Measurements from ENCODE around the gene MGP.

DNA sequence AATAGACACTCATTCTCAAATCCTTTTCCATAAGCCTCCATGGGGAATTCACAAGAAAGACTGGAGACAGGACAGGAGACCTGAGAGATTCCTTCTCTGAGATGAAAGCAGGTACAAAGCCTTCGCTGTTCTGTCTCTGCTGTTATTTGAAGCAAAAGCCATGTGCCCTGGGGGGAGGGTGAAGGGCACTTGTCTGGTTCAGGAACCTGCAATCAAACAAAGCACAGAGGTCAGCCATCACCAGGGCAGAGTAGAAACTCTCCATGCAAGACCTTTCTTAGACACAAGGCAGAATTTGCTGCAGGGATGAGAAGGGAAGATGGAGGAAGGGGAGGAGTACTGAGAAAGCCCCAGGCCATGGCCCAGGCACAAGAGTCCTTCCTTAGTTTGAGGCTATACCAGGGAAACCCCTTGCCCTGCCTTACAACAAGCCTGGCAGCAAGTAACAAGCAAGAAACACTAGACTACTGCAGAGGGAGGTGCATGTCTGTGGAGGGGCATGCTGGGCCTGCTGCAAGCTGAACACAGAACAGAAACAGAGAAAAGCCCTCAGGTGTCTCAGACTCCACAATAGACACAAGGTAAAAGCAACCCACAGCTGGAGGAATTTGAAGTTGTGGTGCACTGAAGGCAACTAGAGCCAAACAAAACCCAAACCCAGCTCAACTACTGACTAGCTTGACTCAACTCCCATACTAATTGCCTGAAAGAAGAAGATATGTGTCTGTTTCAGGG is 34.6 kb downstream of the MGP start:
- TF ChIP-seq, protein P1, sequence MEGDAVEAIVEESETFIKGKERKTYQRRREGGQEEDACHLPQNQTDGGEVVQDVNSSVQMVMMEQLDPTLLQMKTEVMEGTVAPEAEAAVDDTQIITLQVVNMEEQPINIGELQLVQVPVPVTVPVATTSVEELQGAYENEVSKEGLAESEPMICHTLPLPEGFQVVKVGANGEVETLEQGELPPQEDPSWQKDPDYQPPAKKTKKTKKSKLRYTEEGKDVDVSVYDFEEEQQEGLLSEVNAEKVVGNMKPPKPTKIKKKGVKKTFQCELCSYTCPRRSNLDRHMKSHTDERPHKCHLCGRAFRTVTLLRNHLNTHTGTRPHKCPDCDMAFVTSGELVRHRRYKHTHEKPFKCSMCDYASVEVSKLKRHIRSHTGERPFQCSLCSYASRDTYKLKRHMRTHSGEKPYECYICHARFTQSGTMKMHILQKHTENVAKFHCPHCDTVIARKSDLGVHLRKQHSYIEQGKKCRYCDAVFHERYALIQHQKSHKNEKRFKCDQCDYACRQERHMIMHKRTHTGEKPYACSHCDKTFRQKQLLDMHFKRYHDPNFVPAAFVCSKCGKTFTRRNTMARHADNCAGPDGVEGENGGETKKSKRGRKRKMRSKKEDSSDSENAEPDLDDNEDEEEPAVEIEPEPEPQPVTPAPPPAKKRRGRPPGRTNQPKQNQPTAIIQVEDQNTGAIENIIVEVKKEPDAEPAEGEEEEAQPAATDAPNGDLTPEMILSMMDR (conservative IDR thresholded peaks at IDR 0.05) = no peak
- TF ChIP-seq EZH2 (IDR thresholded peaks at IDR 0.05; ENCODE audit: low read depth) = no peak

Measured in PC-9 (cell line).